B cell (primary cell): ENCODE results near the gene MAML2. TPM values are rescaled to one million over a fixed set of nuclear protein-coding genes. Genes with fewer than 3 reads are reported as not detected.

ENCODE experiments used
- ATAC-seq: fragments of 200-7000 bp; cut with Tn5 transposase; one replicate; pipeline ENCODE4 v1.10.0; 2021; ENCODE audit warnings: low read depth, mild to moderate bottlenecking, moderate number of reproducible peaks, moderate library complexity
- CTCF ChIA-PET: fragments of 350-600 bp; sonication (Branson Sonifier 250); formaldehyde crosslinking; loops from one replicate; lab custom pipeline; 2021; ENCODE audit warnings: antibody characterized with exemption, inconsistent platforms; lab: Charles Lee
- POLR2A ChIA-PET: fragments of 350-600 bp; sonication (Branson Sonifier 250); formaldehyde crosslinking; loops from one replicate; lab custom pipeline; 2021; ENCODE audit warnings: antibody characterized with exemption; lab: Charles Lee
- DNase-seq: peaks from one replicate; pipeline ENCODE4 v3.0.0; 2013
- H2AFZ ChIP-seq: 2 replicates; pipeline ENCODE4 v1.6.1; 2012; ENCODE audit warnings: mild to moderate bottlenecking, low read depth, low read length; ENCODE audit not compliant: insufficient read depth, poor library complexity, severe bottlenecking
- H3K27ac ChIP-seq, 2 donors: 1 replicate in 1 of 2; 2 replicates in 1 of 2; pipeline ENCODE4 v1.5.1; 2012 to 2013; ENCODE audit warnings: low read length in 2 of 2, mild to moderate bottlenecking in 2 of 2, moderate library complexity in 1 of 2
- H3K27me3 ChIP-seq, 4 experiments: fragments of 200-600 bp in 1 of 4; sonication (generic) in 1 of 4; replicated peaks in 1 of 4; 1 replicate in 2 of 4; 2 replicates in 2 of 4; pipeline versions ENCODE4 v1.6.1 to v1.7.0; 2013 to 2016; ENCODE audit warnings: low read length in 3 of 4, mild to moderate bottlenecking in 2 of 4, mixed read lengths in 1 of 4, moderate library complexity in 1 of 4; ENCODE audit not compliant: insufficient read depth in 4 of 4, control insufficient read depth in 3 of 4; ENCODE audit errors: control extremely low read depth in 1 of 4
- H3K36me3 ChIP-seq, 2 experiments: replicated peaks in 1 of 2; 1 replicate in 1 of 2; 2 replicates in 1 of 2; pipeline versions ENCODE4 v1.6.1 to v1.7.1; 2013; ENCODE audit warnings: low read length in 1 of 2; ENCODE audit not compliant: insufficient read depth in 2 of 2, control insufficient read depth in 1 of 2; ENCODE audit errors: control extremely low read depth in 1 of 2, extremely low read depth in 1 of 2
- H3K4me1 ChIP-seq, 2 donors: fragments of 200-600 bp in 1 of 2; sonication (generic) in 1 of 2; 1 replicate in 1 of 2; 2 replicates in 1 of 2; pipeline versions ENCODE4 v1.5.1 to v1.6.1; 2013 to 2017; ENCODE audit warnings: low read length in 2 of 2; ENCODE audit not compliant: control insufficient read depth in 2 of 2, insufficient read depth in 2 of 2
- H3K4me2 ChIP-seq: replicated peaks from 2 replicates; pipeline ENCODE3; 2012; ENCODE audit warnings: mild to moderate bottlenecking, low read depth, low read length; ENCODE audit not compliant: poor library complexity, severe bottlenecking
- H3K4me3 ChIP-seq, 5 experiments: fragments of 200-600 bp in 1 of 5; sonication (generic) in 1 of 5; 1 replicate in 3 of 5; 2 replicates in 2 of 5; pipeline versions ENCODE4 v1.5.1 to v1.7.0; 2011 to 2016; ENCODE audit warnings: low read length in 4 of 5, mild to moderate bottlenecking in 4 of 5, low read depth in 2 of 5, control low read depth in 1 of 5, moderate library complexity in 1 of 5; ENCODE audit not compliant: insufficient read depth in 1 of 5; ENCODE audit errors: control extremely low read depth in 1 of 5, extremely low read depth in 1 of 5
- H3K79me2 ChIP-seq: fragments of 200-600 bp; sonication (generic); one replicate; pipeline ENCODE4 v1.6.0; 2016; ENCODE audit warnings: low read length; ENCODE audit not compliant: control insufficient read depth, insufficient read depth
- H3K9ac ChIP-seq: fragments of 200-600 bp; sonication (generic); 2 replicates; pipeline ENCODE4 v1.6.1; 2017; ENCODE audit warnings: mild to moderate bottlenecking, low read length, moderate library complexity
- H3K9me3 ChIP-seq, 3 donors: one replicate each; pipeline versions ENCODE4 v1.6.1 to v1.7.1; 2013; ENCODE audit warnings: low read length in 2 of 3; ENCODE audit not compliant: control insufficient read depth in 2 of 3, insufficient read depth in 1 of 3; ENCODE audit errors: control extremely low read depth in 1 of 3
- H4K20me1 ChIP-seq: 2 replicates; pipeline ENCODE4 v1.6.0; 2012; ENCODE audit warnings: mild to moderate bottlenecking, low read length; ENCODE audit not compliant: insufficient read depth, control insufficient read depth, poor library complexity, severe bottlenecking
- H3K27ac Mint-ChIP-seq: one replicate; pipeline ENCODE4 v1.8.0; 2021; ENCODE audit warnings: mixed read lengths
- H3K27me3 Mint-ChIP-seq: one replicate; pipeline ENCODE4 v1.8.0; 2021; ENCODE audit warnings: mixed read lengths
- H3K4me1 Mint-ChIP-seq: one replicate; pipeline ENCODE4 v1.8.0; 2021; ENCODE audit warnings: mixed read lengths
- H3K4me3 Mint-ChIP-seq: one replicate; pipeline ENCODE4 v1.8.0; 2021; ENCODE audit warnings: mixed read lengths
- H3K9me3 Mint-ChIP-seq: one replicate; pipeline ENCODE4 v1.8.0; 2022; ENCODE audit warnings: mixed read lengths; ENCODE audit not compliant: insufficient read depth
- EZH2 ChIP-seq: IDR thresholded peaks from 2 replicates; pipeline ENCODE4 v1.6.1; 2012; ENCODE audit warnings: borderline replicate concordance, low read depth, mild to moderate bottlenecking, moderate library complexity, low read length; ENCODE audit not compliant: insufficient read depth, poor library complexity, severe bottlenecking
- intact Hi-C: fragments of 100-400 bp; cut with micrococcal nuclease; formaldehyde crosslinking; loops from one replicate; pipeline ENCODE4 v1.10.0; 2022
- polyA plus RNA-seq: library from polyadenylated mRNA; depleted of rRNA; stranded (reverse); fragments of >200 nt; gene quantifications from 2 replicates; pipeline ENCODE4 v1.2.3, GENCODE V29; 2012
- total RNA-seq, 2 donors: library from RNA; stranded (reverse); fragments of 120-200 nt in 1 of 2; gene quantifications; 1 replicate in 1 of 2; 2 replicates in 1 of 2; pipeline versions ENCODE4 v1.2.3 to v1.2.4, GENCODE V29; 2013 to 2022
- TF ChIP-seq, protein P1 (sequence below): fragments of 200-600 bp; IDR thresholded peaks from one replicate; pipeline ENCODE4 v1.8.0; 2022; ENCODE audit warnings: antibody characterized with exemption, mild to moderate bottlenecking

MAML2 gene
- total and polyA plus RNA-seq, 2 donors (not counting 1 experiment from before 2014, with no cell fraction given) = 10.7 to 26.4 TPM

DNA sequence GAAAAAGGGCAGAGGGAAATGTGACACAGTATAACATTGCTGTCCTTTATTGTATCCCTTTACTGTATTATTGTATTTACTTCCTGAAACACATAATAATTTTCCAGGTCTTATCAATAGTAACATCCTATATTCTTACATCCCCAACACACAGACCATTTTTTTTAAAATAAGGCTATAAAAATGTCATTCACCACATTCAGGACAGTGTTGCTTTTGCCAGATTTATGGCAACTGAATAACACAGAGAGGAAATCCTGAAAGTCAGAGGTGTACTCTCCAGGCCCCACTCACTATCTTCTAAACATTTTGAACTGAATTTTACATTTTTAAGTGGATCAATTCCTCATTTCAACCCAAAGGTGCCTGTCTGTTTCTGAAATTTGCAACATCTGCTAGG is 314.2 kb downstream of the MAML2 start:
- no peaks in the 10 kb centered on the region for H3K27me3 ChIP-seq
- DNase-seq (no peak), ATAC-seq (no peak)
- Mint-ChIP-seq H3K9me3 (no peaks in the 10 kb centered on the region), H3K4me1 (peaks cover 11% of the 10 kb centered on the region), H3K27ac (no peak overlapping the region), H3K27me3 (no peaks in the 10 kb centered on the region), H3K4me3 (no peak overlapping the region)
- no peak overlapping the region for H3K9ac ChIP-seq
- H3K4me3 ChIP-seq = no peak overlapping the region
- no peaks in the 10 kb centered on the region for H3K4me1 ChIP-seq
- H3K27ac ChIP-seq = no peak overlapping the region
- peaks cover 5% of the 10 kb centered on the region for H3K79me2 ChIP-seq
- H3K4me2 ChIP-seq = no peak overlapping the region
- CTCF ChIA-PET = no interaction called here
- no peaks in the 10 kb centered on the region for H3K9me3 ChIP-seq
- TF ChIP-seq, protein P1, sequence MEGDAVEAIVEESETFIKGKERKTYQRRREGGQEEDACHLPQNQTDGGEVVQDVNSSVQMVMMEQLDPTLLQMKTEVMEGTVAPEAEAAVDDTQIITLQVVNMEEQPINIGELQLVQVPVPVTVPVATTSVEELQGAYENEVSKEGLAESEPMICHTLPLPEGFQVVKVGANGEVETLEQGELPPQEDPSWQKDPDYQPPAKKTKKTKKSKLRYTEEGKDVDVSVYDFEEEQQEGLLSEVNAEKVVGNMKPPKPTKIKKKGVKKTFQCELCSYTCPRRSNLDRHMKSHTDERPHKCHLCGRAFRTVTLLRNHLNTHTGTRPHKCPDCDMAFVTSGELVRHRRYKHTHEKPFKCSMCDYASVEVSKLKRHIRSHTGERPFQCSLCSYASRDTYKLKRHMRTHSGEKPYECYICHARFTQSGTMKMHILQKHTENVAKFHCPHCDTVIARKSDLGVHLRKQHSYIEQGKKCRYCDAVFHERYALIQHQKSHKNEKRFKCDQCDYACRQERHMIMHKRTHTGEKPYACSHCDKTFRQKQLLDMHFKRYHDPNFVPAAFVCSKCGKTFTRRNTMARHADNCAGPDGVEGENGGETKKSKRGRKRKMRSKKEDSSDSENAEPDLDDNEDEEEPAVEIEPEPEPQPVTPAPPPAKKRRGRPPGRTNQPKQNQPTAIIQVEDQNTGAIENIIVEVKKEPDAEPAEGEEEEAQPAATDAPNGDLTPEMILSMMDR = no peak
- TF ChIP-seq EZH2 = no peak
- intact Hi-C loops = no loop called here
- no peaks in the 10 kb centered on the region for H4K20me1 ChIP-seq
- H3K36me3 ChIP-seq = no peaks in the 10 kb centered on the region
- POLR2A ChIA-PET = no interaction called here
- H2AFZ ChIP-seq = no peak overlapping the region

DNA sequence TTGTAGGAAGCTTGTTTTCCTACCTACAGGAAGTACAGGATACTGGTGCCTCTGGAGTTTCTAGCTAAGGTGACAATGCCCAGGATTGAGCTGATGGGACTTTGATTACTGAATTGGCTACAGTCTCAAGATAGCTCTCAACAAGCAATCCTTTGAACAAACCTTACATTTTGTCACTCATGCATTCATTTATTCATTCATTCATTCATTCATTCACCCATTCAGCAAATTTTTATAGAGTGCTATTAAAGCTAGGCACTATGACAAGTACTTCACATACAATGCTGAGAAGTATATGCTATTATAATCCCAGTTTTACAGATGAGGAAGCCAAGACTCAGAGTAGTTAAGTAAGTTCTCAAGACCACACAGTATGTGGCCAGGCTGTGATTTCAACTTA is 316.0 kb downstream of the MAML2 start:
- Histone ChIP-seq H3K36me3 (peaks cover 0 to under 1% of the 10 kb centered on the region in 2 experiments), H4K20me1 (no peaks in the 10 kb centered on the region), H3K27me3 (no peaks in the 10 kb centered on the region), H2AFZ (no peak overlapping the region), H3K79me2 (peaks cover 5% of the 10 kb centered on the region), H3K4me3 (no peak overlapping the region), H3K9me3 (no peaks in the 10 kb centered on the region), H3K4me1 (no peaks in the 10 kb centered on the region), H3K27ac (no peak overlapping the region), H3K9ac (no peak overlapping the region), H3K4me2 (no peak overlapping the region)
- no peak overlapping the region for H3K27ac Mint-ChIP-seq
- ChIA-PET CTCF (interaction anchor here (1.2 to 1.4 kb wide), 2 partner anchors 14 to 317 kb away, joined by 3 to 4 read pairs; no protein-coding TSS in a partner anchor), POLR2A (no interaction called here)
- no peaks in the 10 kb centered on the region for H3K9me3 Mint-ChIP-seq
- ATAC-seq (no peak), DNase-seq (no peak)
- no peaks in the 10 kb centered on the region for H3K27me3 Mint-ChIP-seq
- H3K4me1 Mint-ChIP-seq = peaks cover 4% of the 10 kb centered on the region
- no peak overlapping the region for H3K4me3 Mint-ChIP-seq
- intact Hi-C loops = no loop called here
- TF ChIP-seq, protein P1 = no peak
- TF ChIP-seq EZH2 = no peak
